Cardiac fibroblast (primary cell): ENCODE results near the gene CACNA2D3.
A peak's percentile ranks its signal among the peaks of the same experiment; 100 is the strongest.

Experiments
- DNase-seq, 2 donors: peaks; one replicate each; pipeline versions ENCODE4 v3.0.0 to v3.0.0-alpha.2; 2010; ENCODE audit warnings: low read depth in 2 of 2
- H3K4me3 ChIP-seq, 2 donors: replicated peaks in 1 of 2; 1 replicate in 1 of 2; 2 replicates in 1 of 2; pipeline ENCODE4 v1.5.1; 2011; ENCODE audit warnings: low read depth in 2 of 2, low read length in 2 of 2, mild to moderate bottlenecking in 2 of 2, moderate library complexity in 1 of 2
- TF ChIP-seq, protein P1 (sequence below): IDR thresholded peaks from one replicate; pipeline ENCODE4 v1.5.1; 2011; ENCODE audit warnings: low read depth, mild to moderate bottlenecking, low read length, inconsistent platforms

CACNA2D3 gene

DNA sequence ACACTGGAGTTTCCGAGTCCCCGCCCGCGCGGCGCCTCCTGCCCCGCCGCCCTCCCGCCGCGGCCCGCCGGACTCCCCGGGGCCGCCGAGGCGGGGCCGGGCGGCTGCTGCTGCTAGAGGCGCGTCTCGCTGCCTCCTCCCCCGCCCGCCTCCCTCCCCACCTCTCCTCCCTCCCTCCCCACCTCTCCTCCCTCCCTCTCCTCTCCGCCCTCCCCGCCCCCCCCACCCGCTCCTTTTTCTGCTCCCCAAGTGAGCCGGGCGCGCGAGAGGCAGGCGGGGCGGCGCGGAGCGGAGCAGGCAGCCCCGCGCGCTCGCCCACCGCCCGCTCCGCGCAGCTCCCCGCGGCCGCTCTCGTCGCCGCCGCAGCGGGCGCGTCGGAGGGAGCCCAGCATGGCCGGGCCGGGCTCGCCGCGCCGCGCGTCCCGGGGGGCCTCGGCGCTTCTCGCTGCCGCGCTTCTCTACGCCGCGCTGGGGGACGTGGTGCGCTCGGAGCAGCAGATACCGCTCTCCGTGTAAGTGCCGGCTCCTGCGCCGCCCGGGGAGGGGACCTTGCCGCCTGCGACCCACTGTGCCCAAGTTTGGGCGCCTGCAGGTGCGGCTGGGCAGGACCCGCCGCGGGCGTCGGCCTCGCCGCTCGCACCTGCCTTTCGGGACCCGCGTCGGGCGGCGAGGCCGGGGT lies at the start of gene CACNA2D3:
Gene CACNA2D3, plus strand, starts transcription at position 229 of the 679 bp plus-strand sequence.
- TF ChIP-seq, protein P1, sequence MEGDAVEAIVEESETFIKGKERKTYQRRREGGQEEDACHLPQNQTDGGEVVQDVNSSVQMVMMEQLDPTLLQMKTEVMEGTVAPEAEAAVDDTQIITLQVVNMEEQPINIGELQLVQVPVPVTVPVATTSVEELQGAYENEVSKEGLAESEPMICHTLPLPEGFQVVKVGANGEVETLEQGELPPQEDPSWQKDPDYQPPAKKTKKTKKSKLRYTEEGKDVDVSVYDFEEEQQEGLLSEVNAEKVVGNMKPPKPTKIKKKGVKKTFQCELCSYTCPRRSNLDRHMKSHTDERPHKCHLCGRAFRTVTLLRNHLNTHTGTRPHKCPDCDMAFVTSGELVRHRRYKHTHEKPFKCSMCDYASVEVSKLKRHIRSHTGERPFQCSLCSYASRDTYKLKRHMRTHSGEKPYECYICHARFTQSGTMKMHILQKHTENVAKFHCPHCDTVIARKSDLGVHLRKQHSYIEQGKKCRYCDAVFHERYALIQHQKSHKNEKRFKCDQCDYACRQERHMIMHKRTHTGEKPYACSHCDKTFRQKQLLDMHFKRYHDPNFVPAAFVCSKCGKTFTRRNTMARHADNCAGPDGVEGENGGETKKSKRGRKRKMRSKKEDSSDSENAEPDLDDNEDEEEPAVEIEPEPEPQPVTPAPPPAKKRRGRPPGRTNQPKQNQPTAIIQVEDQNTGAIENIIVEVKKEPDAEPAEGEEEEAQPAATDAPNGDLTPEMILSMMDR = no peak
- DNase-seq = peak in 1 of 2 donors; percentile 71
- H3K4me3 ChIP-seq = peak within 1 kb of the TSS; percentile 36 to 55

DNA sequence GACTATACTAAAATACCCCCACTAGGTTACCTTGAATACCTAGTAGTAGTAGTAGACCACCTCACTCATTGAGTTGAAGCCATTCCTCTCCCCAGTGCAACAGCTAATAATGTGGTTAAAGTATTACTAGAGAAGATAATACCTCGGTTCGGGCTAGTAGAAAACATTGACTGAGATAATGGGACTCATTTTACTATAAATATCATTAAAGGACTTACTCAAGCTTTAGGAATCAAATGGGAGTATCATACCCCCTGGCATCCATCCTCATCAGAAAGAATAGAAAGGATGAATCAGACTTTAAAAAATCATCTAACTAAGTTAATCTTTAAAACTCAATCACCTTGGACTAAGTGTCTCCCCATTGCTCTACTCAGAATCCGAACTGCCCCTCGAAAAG lies 49.0 kb upstream of the CACNA2D3 start:
- no peak for DNase-seq
- TF ChIP-seq, protein P1 = no peak
- no peak overlapping the region for H3K4me3 ChIP-seq

DNA sequence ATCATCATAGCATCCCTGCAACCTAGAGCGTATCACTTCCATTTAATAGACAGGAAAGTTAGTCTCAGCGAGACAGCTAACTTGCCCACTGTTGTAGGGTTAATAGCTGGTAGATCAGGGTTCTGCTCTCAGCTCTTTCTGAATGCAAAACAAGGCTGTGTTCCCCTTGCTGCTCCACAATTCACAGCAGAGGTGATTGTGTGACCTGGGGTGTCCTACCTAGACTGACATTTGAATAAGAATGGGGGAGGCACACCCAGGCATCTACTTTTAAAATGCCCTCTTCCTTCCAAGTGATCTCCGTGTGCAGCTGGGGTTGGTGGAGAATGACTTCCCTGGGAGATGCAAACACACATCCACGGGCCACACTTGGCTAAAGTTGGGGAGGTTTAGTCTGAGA lies 43.0 kb upstream of the CACNA2D3 start:
- TF ChIP-seq, protein P1 = no peak
- no peak overlapping the region for H3K4me3 ChIP-seq
- DNase-seq = no peak

DNA sequence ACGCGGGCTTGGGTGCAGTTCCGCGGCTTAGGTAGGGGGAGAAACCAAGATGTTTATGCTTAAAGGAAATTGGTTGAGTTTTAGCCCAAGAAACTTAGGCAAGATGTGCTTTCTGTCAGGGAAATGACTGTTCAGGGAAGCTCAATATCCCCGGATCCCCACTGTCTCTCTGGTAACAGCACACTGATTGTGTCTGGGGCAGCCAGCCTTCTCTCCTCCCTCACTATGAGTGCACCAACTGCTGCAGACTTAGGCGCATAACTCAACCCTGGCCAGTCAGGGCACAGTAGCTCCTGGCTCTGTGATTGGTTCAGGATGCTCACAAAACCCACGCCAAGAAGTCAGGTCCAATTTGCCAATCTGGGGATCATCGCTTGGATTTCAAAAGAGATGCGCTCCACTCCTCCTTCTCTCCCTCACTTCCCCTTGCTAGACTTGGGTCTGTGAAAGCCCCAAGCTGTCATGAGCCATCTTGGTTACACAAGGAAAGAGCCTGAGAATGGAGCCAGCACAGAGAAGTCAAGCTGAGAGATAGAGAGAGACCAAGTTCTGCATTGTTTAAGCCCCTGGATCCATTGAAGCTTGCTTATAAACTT lies 42.5 kb upstream of the CACNA2D3 start:
- TF ChIP-seq, protein P1 = no peak
- no peak overlapping the region for H3K4me3 ChIP-seq
- DNase-seq = no peak

DNA sequence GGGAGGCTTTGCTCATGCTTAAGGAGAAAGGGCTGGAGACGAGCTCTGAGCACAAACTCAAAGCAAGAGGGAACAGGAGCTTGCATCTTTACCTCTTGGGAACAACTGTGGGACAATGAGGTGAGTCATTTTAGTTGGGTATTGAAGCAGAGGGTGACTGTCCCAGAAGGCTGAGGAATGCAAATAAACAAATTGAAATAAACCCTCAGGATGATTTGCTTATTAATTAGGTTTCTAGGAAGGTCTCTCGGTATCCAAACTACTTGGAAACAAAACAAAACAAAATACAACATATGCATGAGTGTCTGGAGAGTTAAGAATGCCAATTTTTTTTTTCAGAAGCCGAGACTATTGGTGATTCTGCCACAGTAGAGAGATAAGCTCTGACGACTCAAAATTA lies 38.4 kb upstream of the CACNA2D3 start:
- DNase-seq = no peak
- TF ChIP-seq, protein P1 = no peak
- H3K4me3 ChIP-seq = no peak overlapping the region

DNA sequence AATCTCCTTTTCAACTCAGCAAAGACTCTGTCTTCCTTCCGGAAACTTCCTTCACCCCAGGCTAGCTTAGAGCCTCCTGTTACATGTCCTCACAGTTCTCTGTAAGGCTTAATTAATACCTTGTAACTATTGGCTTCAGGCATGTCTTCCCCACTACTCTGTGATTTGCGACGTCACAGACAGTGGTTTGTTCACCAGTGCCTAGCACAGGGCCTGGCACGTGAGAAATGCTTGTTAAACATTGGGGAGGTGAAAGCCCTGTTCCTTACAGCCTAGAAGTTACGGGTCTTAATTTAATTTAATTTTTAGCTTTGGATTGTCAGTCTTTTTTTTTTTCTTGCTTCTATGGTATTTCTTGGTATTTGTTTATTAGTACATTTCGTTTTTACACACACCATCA lies 36.4 kb upstream of the CACNA2D3 start:
- DNase-seq = no peak
- no peak overlapping the region for H3K4me3 ChIP-seq
- TF ChIP-seq, protein P1 = no peak
